Aorta (tissue), 5 donors: Measurements from ENCODE around the gene GMPR. TPM values are rescaled to one million over a fixed set of nuclear protein-coding genes. Genes with fewer than 3 reads are reported as not detected.

Source experiments
- ATAC-seq: fragments of 200-7000 bp; cut with Tn5 transposase; one replicate; pipeline ENCODE4 v1.9.1; 2022; ENCODE audit warnings: moderate library complexity; ENCODE audit not compliant: low FRiP score
- DNase-seq, 2 donors: peaks; one replicate each; pipeline ENCODE4 v3.0.0-alpha.2; 2020
- H3K27ac ChIP-seq, 2 donors: one replicate each; pipeline ENCODE4 v1.5.1; 2013; ENCODE audit warnings: low read length in 2 of 2, mild to moderate bottlenecking in 2 of 2, moderate library complexity in 2 of 2, control low read depth in 1 of 2, inconsistent platforms in 1 of 2, low read depth in 1 of 2
- H3K27me3 ChIP-seq, 2 donors: one replicate each; pipeline ENCODE4 v1.6.1; 2013; ENCODE audit warnings: control low read depth in 1 of 2, low read length in 1 of 2, mild to moderate bottlenecking in 1 of 2, moderate library complexity in 1 of 2; ENCODE audit not compliant: insufficient read depth in 2 of 2, control insufficient read depth in 1 of 2
- H3K36me3 ChIP-seq, 2 donors: one replicate each; pipeline ENCODE4 v1.6.1; 2013; ENCODE audit warnings: control low read depth in 1 of 2, low read length in 1 of 2, mild to moderate bottlenecking in 1 of 2; ENCODE audit not compliant: insufficient read depth in 2 of 2, control insufficient read depth in 1 of 2
- H3K4me1 ChIP-seq, 2 donors: one replicate each; pipeline ENCODE4 v1.6.1; 2013; ENCODE audit warnings: low read length in 2 of 2, control low read depth in 1 of 2, mild to moderate bottlenecking in 1 of 2, moderate library complexity in 1 of 2; ENCODE audit not compliant: insufficient read depth in 2 of 2, control insufficient read depth in 1 of 2
- H3K4me3 ChIP-seq, 2 donors: one replicate each; pipeline ENCODE4 v1.5.1; 2013; ENCODE audit warnings: low read length in 2 of 2, control low read depth in 1 of 2, mild to moderate bottlenecking in 1 of 2
- H3K9me3 ChIP-seq: one replicate; pipeline ENCODE4 v1.6.1; 2013; ENCODE audit warnings: mild to moderate bottlenecking, low read length; ENCODE audit not compliant: control insufficient read depth
- WGBS, 2 donors: extraction: QIAGEN DNeasy Blood & Tissue Kit; methylation state at CpG; one replicate each; pipeline ENCODE4 v1.1.7; 2013; 5-methylcytosine and 5-hydroxymethylcytosine counted together
- intact Hi-C, 2 donors: fragments of 100-400 bp; cut with DNase I; formaldehyde crosslinking; loops; one replicate each; pipeline versions ENCODE4 v1.14.2 to v1.15.0; 2022
- polyA plus RNA-seq, 2 donors: library from polyadenylated mRNA; stranded (reverse); fragments of 200-250 nt; gene quantifications; one replicate each; pipeline ENCODE4 v1.2.3, GENCODE V29; 2013
- total RNA-seq, 2 donors: library from RNA; stranded (reverse); fragmentation: NEBNext Ultra II Directional; extraction: Animal tissue kit (Norgen Biotek cat#: 25700); gene quantifications; one replicate each; pipeline ENCODE4 v1.2.1, GENCODE V29; 2021
- donor health status: healthy with polysubstance abuse.
- donor health status: Bipolar disorder and iron deficiency.
- donor health status: DM: no; HTN: no; CAD: no.
- donor health status: DM: no; HTN: no; CAD: no.
- donor health status: DM: yes; HTN: yes; CAD: no.

GMPR gene
- total and polyA plus RNA-seq, 4 donors, result 17.3 to 34.5 (median 28.5) TPM

DNA sequence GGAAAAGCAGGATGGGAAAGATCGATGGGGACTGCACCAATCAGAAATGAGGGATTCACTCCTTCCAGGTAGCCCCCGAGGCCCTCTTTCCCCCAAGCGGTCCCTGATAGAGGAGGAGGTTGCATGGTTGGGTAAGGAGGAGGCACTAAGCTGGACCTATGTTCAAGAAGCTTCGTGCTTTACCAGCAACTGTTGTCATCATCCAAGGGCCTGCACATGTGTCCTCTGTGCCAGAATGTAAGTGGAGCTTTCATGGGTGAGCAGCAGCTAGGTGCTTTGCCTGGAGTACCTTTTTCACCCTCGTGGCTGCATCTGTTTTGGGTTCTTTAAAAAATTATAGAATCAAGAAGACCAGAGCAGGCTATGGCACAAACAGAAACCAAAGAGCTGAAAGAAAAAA, 54.0 kb downstream of the GMPR start:
- no peak for ATAC-seq
- intact Hi-C loops, result no loop called here
- peaks cover 0 to 4% of the 10 kb centered on the region in 2 donors for H3K36me3 ChIP-seq
- no peak overlapping the region for H3K27ac ChIP-seq
- no peak overlapping the region for H3K4me3 ChIP-seq
- H3K9me3 ChIP-seq, result no peaks in the 10 kb centered on the region
- no peaks in the 10 kb centered on the region for H3K4me1 ChIP-seq
- WGBS, 2 donors, result 78 to 90% methylated on average over 5 of the region's 5 CpGs
- H3K27me3 ChIP-seq, result no peaks in the 10 kb centered on the region
- no peak for DNase-seq

DNA sequence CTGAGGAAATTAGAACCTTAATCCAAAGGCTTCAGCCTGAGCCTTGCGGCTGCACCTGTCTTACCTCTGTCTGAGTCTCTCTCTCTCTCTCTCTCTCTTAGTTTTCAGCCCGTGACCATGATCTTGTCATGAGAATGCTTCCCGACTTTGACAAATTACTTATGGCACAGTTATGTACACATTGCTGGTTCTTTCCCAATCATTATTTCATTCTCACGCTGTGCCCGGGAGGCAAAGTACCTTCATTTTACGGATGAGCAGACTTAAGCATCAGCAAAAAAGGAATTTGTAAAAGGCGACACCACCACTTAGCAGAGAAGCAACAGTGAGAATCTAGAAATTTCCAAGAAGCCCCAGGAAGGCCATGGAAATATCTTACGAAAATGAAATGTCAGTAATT, 54.6 kb downstream of the GMPR start:
- intact Hi-C loops, result no loop called here
- H3K4me3 ChIP-seq, result no peak overlapping the region
- H3K9me3 ChIP-seq, result no peaks in the 10 kb centered on the region
- H3K27ac ChIP-seq, result no peak overlapping the region
- H3K4me1 ChIP-seq, result no peaks in the 10 kb centered on the region
- ATAC-seq (no peak), DNase-seq (no peak)
- WGBS, 2 donors, result 84 to 92% methylated on average over 8 of the region's 8 CpGs
- H3K27me3 ChIP-seq, result no peaks in the 10 kb centered on the region
- peaks cover 0 to 6% of the 10 kb centered on the region in 2 donors for H3K36me3 ChIP-seq

DNA sequence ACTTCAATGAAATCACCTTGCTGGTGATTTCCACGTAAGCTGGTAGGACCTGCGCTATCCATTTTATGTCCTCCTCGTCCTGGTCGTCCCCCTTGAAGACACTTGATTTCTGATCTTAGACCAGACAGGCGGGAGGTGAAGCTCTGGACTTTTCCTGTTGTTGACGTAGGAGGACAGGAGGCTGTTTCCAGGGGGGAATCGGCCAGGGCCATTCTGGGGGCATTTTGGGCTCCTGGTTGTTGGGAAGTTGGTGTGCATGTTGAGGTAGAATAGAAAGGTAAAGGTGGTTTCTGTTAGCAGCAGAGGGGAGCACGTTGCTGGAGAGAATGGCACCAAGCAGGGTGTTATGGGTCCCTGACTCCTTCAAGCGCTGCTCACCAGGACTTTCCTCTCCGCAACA, 56.0 kb downstream of the GMPR start:
- H3K27ac ChIP-seq, result no peak overlapping the region
- H3K9me3 ChIP-seq, result no peaks in the 10 kb centered on the region
- ATAC-seq (no peak), DNase-seq (no peak)
- WGBS, 2 donors, result 90 to 91% methylated on average over 10 of the region's 10 CpGs
- H3K27me3 ChIP-seq, result no peaks in the 10 kb centered on the region
- intact Hi-C loops, result no loop called here
- H3K4me3 ChIP-seq, result no peak overlapping the region
- peaks cover 0 to 5% of the 10 kb centered on the region in 2 donors for H3K36me3 ChIP-seq
- H3K4me1 ChIP-seq, result no peaks in the 10 kb centered on the region

DNA sequence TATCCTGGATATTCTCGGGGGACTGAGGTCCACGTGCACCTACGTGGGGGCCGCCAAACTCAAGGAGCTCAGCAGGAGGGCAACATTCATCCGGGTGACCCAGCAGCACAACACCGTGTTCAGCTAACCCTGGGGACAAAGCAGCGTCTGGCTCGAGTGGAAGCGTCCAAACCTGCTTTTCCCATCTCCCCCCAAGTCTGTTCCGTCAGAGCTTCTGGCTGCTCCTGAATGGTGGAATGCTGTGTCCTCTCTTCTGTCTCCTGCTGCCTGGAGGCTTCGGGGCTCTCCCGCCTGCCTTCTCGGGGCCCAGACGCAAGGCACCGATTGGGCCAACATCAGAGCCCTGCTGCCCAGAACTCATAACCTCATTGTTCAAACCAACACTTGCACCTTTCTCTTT, 56.7 kb downstream of the GMPR start:
- H3K9me3 ChIP-seq, result no peaks in the 10 kb centered on the region
- no peak overlapping the region for H3K27ac ChIP-seq
- peaks cover 0 to 5% of the 10 kb centered on the region in 2 donors for H3K36me3 ChIP-seq
- 84 to 85% methylated on average over 15 of the region's 15 CpGs for WGBS, 2 donors
- DNase-seq, result no peak
- no peaks in the 10 kb centered on the region for H3K27me3 ChIP-seq
- intact Hi-C loops, result no loop called here
- H3K4me3 ChIP-seq, result no peak overlapping the region
- no peaks in the 10 kb centered on the region for H3K4me1 ChIP-seq
- no peak for ATAC-seq

DNA sequence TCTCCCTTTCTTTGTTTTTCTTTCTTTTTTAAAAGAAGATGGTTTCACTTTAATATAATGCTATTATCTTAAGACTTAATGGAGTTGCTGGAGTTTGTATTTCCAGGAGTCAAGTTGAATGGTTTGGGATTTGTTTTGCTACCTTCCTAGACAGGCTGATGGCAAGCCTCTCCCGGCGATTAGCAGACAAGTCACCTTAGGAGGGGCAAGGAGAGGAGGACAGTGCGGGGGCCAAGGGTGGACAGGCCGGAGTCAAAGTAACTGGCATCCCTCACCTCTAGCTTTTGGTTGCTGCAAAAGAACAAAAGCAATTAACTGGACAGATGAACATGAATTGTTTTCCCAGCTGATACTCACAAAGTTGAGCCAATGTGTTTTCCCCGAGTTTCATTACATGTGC, 57.1 kb downstream of the GMPR start:
- DNase-seq, result no peak
- H3K27me3 ChIP-seq, result no peaks in the 10 kb centered on the region
- intact Hi-C loops, result no loop called here
- no peak overlapping the region for H3K27ac ChIP-seq
- WGBS, 2 donors, result 86% methylated on average over 5 of the region's 5 CpGs
- ATAC-seq, result no peak
- no peaks in the 10 kb centered on the region for H3K9me3 ChIP-seq
- peaks cover 0 to 5% of the 10 kb centered on the region in 2 donors for H3K36me3 ChIP-seq
- no peaks in the 10 kb centered on the region for H3K4me1 ChIP-seq
- no peak overlapping the region for H3K4me3 ChIP-seq

DNA sequence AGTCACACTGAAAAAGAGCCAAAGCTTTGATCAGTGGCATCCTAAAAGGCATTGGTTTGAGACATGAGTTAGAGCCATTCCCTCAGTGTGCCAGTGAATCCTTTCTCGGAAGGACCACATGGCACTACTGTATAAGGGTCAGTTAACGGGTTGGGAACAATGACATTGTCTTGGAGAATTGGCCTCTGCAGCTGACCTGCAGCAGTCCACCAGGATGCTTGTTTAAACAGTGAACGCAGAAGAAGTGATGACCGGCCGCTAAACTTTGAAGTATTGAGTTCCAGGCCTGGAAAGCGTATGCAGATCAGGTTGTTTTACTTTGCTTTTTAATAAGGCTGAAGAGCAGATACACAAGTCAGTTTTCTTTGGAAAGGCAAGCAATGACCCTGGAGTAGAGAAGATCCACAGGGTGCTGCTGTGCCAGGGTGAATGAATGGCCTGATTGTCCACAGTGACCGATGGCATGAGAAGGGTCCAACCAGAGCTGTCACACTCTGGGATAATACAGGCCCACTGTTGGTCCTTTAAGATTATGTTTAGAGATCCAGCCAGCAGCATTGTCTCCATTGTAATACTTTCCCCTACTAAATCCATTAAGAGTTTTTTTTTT, 57.8 kb downstream of the GMPR start:
- H3K27ac ChIP-seq, result no peak overlapping the region
- 94% methylated on average over 7 of the region's 7 CpGs for WGBS, 2 donors

DNA sequence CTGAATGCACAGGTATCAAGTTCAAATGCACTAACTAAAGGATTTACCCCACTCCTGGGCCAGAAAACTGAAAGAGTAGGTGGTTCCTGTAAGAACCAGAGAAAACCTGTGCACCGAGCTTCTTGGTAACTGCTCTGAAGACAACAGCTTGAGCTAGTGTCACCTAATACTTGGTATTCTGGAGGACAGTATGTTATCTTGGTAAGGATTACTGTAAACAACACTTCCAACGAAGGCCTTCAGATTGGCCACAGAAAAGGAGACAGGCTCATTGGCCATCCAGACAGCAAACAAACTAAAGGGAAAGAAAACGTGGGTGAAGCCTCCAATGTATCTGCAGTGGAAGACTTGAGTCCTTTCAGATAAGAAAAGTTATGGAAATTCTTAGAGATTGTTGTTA, 61.5 kb downstream of the GMPR start:
- DNase-seq (no peak), ATAC-seq (no peak)
- 86% methylated on average over 3 of the region's 3 CpGs for WGBS, 2 donors
- Histone ChIP-seq H3K9me3 (no peaks in the 10 kb centered on the region), H3K4me3 (no peak overlapping the region), H3K4me1 (no peaks in the 10 kb centered on the region), H3K36me3 (peaks cover 0 to 2% of the 10 kb centered on the region in 2 donors), H3K27me3 (no peaks in the 10 kb centered on the region), H3K27ac (no peak overlapping the region)
- intact Hi-C loops, result no loop called here

More for the DNA sequence above, 57.8 kb downstream of the GMPR start:
- H3K4me1 ChIP-seq, result no peaks in the 10 kb centered on the region
- DNase-seq (no peak), ATAC-seq (no peak)
- peaks cover 0 to 5% of the 10 kb centered on the region in 2 donors for H3K36me3 ChIP-seq
- H3K9me3 ChIP-seq, result no peaks in the 10 kb centered on the region
- no peaks in the 10 kb centered on the region for H3K27me3 ChIP-seq
- no peak overlapping the region for H3K4me3 ChIP-seq
- intact Hi-C loops, result no loop called here

DNA sequence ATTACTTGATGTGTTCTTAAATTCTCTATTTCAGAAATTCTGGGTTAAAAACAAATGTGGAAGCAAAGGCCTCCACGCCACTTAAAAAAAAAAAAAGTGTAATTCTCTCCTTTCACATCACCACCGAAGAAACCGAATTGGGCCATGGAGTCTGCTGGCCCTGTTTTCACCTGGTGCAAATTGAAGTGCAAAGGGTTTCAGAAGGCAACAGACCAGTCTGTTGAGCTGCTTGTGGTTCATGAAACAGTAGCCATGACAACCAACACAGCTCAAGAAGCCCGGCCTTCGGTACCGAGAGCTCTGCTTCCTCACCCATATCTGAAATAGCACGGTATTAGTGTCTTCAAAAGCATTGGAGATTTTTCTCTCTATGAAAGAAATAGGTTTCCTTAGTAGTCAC, 63.1 kb downstream of the GMPR start:
- WGBS, 2 donors, result 80 to 81% methylated on average over 7 of the region's 7 CpGs
- no peaks in the 10 kb centered on the region for H3K9me3 ChIP-seq
- intact Hi-C loops, result no loop called here
- H3K27me3 ChIP-seq, result no peaks in the 10 kb centered on the region
- no peak for ATAC-seq
- H3K4me3 ChIP-seq, result no peak overlapping the region
- H3K27ac ChIP-seq, result no peak overlapping the region
- H3K36me3 ChIP-seq, result peaks cover 0 to 2% of the 10 kb centered on the region in 2 donors
- H3K4me1 ChIP-seq, result no peaks in the 10 kb centered on the region
- DNase-seq, result no peak

DNA sequence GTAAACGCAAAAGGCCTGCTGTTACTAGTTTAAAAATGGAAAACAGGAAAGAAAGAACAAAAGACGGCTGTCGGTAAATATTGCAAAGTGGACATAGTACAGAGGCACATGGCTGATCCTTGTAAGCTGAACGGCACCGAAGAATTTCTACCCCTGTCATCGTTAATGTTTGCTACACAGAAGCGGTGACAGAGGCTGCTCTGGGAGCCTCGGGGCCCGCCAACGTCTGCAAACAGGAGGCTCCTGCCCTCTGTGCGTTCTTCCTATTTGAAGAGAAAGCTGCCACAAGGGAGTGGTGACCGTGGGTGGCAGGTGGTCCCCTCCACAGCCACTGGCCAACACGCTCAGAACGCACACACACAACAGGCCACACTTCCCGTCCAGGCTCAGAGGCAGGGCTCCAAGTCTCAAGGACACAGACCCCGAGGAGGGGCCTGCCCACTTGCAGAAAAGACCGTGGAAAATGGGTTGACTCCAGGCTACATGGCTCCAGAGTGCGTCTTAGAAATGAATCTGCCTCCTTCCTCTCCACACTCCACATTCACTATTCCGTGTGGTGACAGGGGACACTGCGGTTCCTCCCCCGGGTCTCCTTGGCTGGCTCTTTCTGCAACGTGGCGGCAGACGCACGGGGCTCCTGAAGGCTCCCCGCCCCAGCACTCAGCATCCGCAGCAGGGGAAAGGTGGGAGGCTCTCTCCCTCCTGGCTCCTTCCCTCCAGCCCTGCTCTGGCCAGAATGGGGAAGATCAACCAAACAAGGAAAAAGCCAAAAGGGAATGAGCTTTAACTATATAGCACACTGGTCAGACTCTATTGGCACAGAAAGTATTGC, 64.5 kb downstream of the GMPR start:
- WGBS, 2 donors, result 61 to 71% methylated on average over 27 of the region's 27 CpGs
- intact Hi-C loops, result no loop called here
- no peaks in the 10 kb centered on the region for H3K9me3 ChIP-seq
- no peaks in the 10 kb centered on the region for H3K36me3 ChIP-seq
- no peak for ATAC-seq
- no peak overlapping the region for H3K4me3 ChIP-seq
- H3K27ac ChIP-seq, result no peak overlapping the region
- no peaks in the 10 kb centered on the region for H3K27me3 ChIP-seq
- DNase-seq, result no peak
- no peaks in the 10 kb centered on the region for H3K4me1 ChIP-seq
